Measurements from ENCODE around the gene SPATS2. TPM values are rescaled to one million over a fixed set of nuclear protein-coding genes. Genes with fewer than 3 reads are reported as not detected.

The SPATS2 gene
- total RNA-seq, 1 experiment from 2014 or later: 74.2 TPM

DNA sequence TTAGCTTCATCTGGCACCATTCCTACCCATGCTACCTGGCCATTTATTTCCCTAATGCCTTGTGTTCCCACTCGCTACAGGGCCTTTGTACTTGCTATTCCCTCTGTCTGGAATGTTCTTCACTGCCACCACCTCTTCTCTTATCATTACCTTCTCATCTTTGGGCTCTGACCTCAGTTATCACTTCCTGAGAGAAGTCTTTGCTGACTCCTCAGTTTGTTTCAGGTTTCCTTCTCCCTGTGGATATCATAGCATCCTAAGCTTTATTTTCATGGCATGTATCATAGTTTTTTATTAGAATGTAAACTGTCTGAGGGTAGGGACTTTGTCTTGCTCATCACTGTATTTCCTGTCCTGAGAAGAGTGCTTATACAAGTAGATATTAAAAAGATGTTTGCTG, 29.7 kb downstream of the SPATS2 start:
- ChIA-PET POLR2A (interaction anchor here (0.9 to 1.1 kb wide), 2 partner anchors 13 to 113 kb away, joined by 3 to 4 read pairs; no protein-coding TSS in a partner anchor), CTCF (interaction anchor here (0.7 kb wide), 1 partner anchor 39 kb away, joined by 3 read pairs; no protein-coding TSS in a partner anchor)

More for the DNA sequence above, 29.7 kb downstream of the SPATS2 start:
- no TSS peak for BruUV-seq (replicated peaks)
- H3K9me3 ChIP-seq (ENCODE audit: control insufficient read depth in 1 of 2, insufficient read depth in 1 of 2, low read depth in 1 of 2, low read length in 2 of 2): no peaks in the 10 kb centered on the region
- no peak overlapping the region for H3K4me2 ChIP-seq (ENCODE audit: low read length)
- TF ChIP-seq EZH2phosphoT487 (IDR thresholded peaks at IDR 0.05; ENCODE audit: borderline replicate concordance) (no peak), REST (IDR thresholded peaks at IDR 0.05; ENCODE audit: low read depth) (no peak), SP1 (IDR thresholded peaks at IDR 0.05; ENCODE audit: low read depth) (no peak), SRF (IDR thresholded peaks at IDR 0.05; ENCODE audit: low read depth) (no peak), ATF3 (IDR thresholded peaks at IDR 0.05) (no peak), EZH2 (IDR thresholded peaks at IDR 0.05) (no peak), ZNF274 (IDR thresholded peaks at IDR 0.05; ENCODE audit: low read depth, low read length) (no peak), FOSL1 (IDR thresholded peaks at IDR 0.05; ENCODE audit: low read depth) (no peak), ZFX (IDR thresholded peaks at IDR 0.05) (no peak), RAD21 (IDR thresholded peaks at IDR 0.05; ENCODE audit: low read depth) (no peak), TCF7L2 (IDR thresholded peaks at IDR 0.05; ENCODE audit: borderline replicate concordance, extremely low read depth, insufficient read depth, insufficient read length) (no peak)
- TF ChIP-seq, protein P1, sequence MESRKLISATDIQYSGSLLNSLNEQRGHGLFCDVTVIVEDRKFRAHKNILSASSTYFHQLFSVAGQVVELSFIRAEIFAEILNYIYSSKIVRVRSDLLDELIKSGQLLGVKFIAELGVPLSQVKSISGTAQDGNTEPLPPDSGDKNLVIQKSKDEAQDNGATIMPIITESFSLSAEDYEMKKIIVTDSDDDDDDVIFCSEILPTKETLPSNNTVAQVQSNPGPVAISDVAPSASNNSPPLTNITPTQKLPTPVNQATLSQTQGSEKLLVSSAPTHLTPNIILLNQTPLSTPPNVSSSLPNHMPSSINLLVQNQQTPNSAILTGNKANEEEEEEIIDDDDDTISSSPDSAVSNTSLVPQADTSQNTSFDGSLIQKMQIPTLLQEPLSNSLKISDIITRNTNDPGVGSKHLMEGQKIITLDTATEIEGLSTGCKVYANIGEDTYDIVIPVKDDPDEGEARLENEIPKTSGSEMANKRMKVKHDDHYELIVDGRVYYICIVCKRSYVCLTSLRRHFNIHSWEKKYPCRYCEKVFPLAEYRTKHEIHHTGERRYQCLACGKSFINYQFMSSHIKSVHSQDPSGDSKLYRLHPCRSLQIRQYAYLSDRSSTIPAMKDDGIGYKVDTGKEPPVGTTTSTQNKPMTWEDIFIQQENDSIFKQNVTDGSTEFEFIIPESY (IDR thresholded peaks at IDR 0.05; ENCODE audit: extremely low read depth, insufficient replicate concordance, low read length): no peak
- TF ChIP-seq, protein P2, sequence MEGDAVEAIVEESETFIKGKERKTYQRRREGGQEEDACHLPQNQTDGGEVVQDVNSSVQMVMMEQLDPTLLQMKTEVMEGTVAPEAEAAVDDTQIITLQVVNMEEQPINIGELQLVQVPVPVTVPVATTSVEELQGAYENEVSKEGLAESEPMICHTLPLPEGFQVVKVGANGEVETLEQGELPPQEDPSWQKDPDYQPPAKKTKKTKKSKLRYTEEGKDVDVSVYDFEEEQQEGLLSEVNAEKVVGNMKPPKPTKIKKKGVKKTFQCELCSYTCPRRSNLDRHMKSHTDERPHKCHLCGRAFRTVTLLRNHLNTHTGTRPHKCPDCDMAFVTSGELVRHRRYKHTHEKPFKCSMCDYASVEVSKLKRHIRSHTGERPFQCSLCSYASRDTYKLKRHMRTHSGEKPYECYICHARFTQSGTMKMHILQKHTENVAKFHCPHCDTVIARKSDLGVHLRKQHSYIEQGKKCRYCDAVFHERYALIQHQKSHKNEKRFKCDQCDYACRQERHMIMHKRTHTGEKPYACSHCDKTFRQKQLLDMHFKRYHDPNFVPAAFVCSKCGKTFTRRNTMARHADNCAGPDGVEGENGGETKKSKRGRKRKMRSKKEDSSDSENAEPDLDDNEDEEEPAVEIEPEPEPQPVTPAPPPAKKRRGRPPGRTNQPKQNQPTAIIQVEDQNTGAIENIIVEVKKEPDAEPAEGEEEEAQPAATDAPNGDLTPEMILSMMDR (IDR thresholded peaks at IDR 0.05 in 2 of 3, conservative IDR thresholded peaks at IDR 0.05 in 1 of 3; ENCODE audit: borderline replicate concordance in 1 of 3, insufficient read depth in 1 of 3, low read depth in 2 of 3, low read length in 2 of 3): no peak
- TF ChIP-seq, protein P3, sequence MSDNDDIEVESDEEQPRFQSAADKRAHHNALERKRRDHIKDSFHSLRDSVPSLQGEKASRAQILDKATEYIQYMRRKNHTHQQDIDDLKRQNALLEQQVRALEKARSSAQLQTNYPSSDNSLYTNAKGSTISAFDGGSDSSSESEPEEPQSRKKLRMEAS (IDR thresholded peaks at IDR 0.05): no peak
- H4K20me1 ChIP-seq (ENCODE audit: insufficient read depth): no peaks in the 10 kb centered on the region
- H3K27ac ChIP-seq (ENCODE audit: low read depth, low read length): no peak overlapping the region
- H3K4me1 ChIP-seq (ENCODE audit: control insufficient read depth in 1 of 2, insufficient read depth in 2 of 2, low read length in 2 of 2): peaks cover 8 to 10% of the 10 kb centered on the region in 2 experiments
- H3K36me3 ChIP-seq (ENCODE audit: control insufficient read depth in 1 of 2, insufficient read depth in 2 of 2, low read length in 2 of 2): no peaks in the 10 kb centered on the region
- H3K79me2 ChIP-seq (ENCODE audit: insufficient read depth, low read length): peaks cover 99% of the 10 kb centered on the region
- H3K4me3 ChIP-seq (replicated peaks in 1 of 2; ENCODE audit: low read depth in 1 of 2, low read length in 2 of 2): no peak overlapping the region
- RAD21 ChIA-PET (ENCODE audit: low non-redundant PET in 1 of 2, low total read pairs in 2 of 2, uncharacterized antibody in 2 of 2, unreplicated experiment in 2 of 2): interaction anchor here (0.6 kb wide), 2 partner anchors 27 to 1654 kb away, joined by 3 to 4 read pairs; no protein-coding TSS in a partner anchor
- no peak for ATAC-seq
- DNase-seq (ENCODE audit: low read depth, low spot score): no peak
- no peaks in the 10 kb centered on the region for H3K27me3 ChIP-seq (ENCODE audit: insufficient read depth, low read length)
- intact Hi-C loops (cut with micrococcal nuclease): no loop called here
- no peak overlapping the region for H2AFZ ChIP-seq (ENCODE audit: low read depth, low read length, poor library complexity, severe bottlenecking)
- no peak overlapping the region for H3K9ac ChIP-seq (ENCODE audit: low read length)
- H3K9me2 ChIP-seq (ENCODE audit: insufficient read depth): no peaks in the 10 kb centered on the region
